SU-DHL-6 (cell line): Measurements from ENCODE around the gene BLACAT1.
A peak's percentile ranks its signal among the peaks of the same experiment; 100 is the strongest.

Experiments
- EZH2phosphoT487 ChIP-seq: fragments of 200-600 bp; sonication (generic), shearing (Covaris generic); conservative IDR thresholded peaks from 2 replicates; pipeline ENCODE4 v1.6.1; 2018; ENCODE audit warnings: mild to moderate bottlenecking, antibody characterized with exemption, low read length, moderate library complexity, mixed read lengths
- TF ChIP-seq, protein P1 (sequence below): fragments of 200-600 bp; sonication (generic); IDR thresholded peaks from one replicate; pipeline ENCODE4 v1.5.1; 2017; ENCODE audit warnings: antibody characterized with exemption, mild to moderate bottlenecking, low read length, moderate library complexity; ENCODE audit not compliant: insufficient read depth, poor library complexity, severe bottlenecking

DNA sequence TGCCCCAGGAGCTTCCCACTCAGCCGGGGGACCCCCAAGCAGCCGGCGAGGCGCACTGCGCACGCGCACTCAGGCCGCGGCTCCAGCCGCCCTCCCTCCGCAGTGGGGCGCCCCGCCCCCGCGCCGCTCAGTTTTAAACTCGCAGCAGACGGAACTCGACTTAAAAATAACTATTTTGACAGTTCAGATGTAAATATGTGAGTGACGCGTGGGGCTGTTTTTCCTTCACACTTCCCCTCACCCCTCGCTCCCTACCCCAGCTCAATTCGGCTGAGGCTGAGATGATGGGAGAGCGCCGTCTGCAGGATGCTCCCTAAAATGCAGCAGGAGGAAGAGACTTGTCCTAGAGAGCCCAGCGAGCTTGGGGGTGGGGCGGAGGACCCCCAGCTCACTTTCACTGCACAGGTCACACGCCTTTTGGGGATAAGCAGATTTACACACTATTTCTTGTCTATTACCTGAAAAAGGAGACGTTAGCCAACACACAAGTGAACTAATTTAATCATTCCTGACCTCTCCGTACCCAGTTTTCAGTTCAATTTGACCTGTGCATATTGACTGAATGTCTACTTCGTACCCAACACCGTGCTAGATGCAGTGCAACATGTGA is 25.0 kb downstream of the BLACAT1 start:
- TF ChIP-seq, protein P1, sequence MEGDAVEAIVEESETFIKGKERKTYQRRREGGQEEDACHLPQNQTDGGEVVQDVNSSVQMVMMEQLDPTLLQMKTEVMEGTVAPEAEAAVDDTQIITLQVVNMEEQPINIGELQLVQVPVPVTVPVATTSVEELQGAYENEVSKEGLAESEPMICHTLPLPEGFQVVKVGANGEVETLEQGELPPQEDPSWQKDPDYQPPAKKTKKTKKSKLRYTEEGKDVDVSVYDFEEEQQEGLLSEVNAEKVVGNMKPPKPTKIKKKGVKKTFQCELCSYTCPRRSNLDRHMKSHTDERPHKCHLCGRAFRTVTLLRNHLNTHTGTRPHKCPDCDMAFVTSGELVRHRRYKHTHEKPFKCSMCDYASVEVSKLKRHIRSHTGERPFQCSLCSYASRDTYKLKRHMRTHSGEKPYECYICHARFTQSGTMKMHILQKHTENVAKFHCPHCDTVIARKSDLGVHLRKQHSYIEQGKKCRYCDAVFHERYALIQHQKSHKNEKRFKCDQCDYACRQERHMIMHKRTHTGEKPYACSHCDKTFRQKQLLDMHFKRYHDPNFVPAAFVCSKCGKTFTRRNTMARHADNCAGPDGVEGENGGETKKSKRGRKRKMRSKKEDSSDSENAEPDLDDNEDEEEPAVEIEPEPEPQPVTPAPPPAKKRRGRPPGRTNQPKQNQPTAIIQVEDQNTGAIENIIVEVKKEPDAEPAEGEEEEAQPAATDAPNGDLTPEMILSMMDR: peak; percentile 48
- no peak for TF ChIP-seq EZH2phosphoT487
